HCT116 (cell line): ENCODE results near the gene TTLL5. TPM values are rescaled to one million over a fixed set of nuclear protein-coding genes. Genes with fewer than 3 reads are reported as not detected.

ENCODE experiments used
- ATAC-seq: fragments of 200-7000 bp; cut with Tn5 transposase; 2 replicates; pipeline ENCODE4 v1.9.1; 2020; ENCODE audit warnings: mild to moderate bottlenecking, moderate library complexity
- BruUV-seq: library from RNA; stranded (reverse); fragments of 400-500 nt; replicated peaks from 2 replicates; lab custom pipeline; 2021; lab: Mats Ljungman, UMichigan
- CTCF ChIA-PET: fragments of 300-600 bp; sonication (Branson Sonifier 250); formaldehyde crosslinking; loops from one replicate; lab custom pipeline; 2021; ENCODE audit warnings: antibody characterized with exemption; lab: Charles Lee
- POLR2A ChIA-PET: fragments of 300-600, 350-600 bp; sonication (Branson Sonifier 250); formaldehyde crosslinking; loops from one replicate; lab custom pipeline; 2021; ENCODE audit warnings: antibody characterized with exemption; lab: Charles Lee
- RAD21 ChIA-PET, 2 experiments: fragments of 300-600 bp; sonication (Branson Sonifier 250); formaldehyde crosslinking; loops; one replicate each; lab custom pipeline; 2023; ENCODE audit warnings: low total read pairs in 2 of 2; ENCODE audit not compliant: uncharacterized antibody in 2 of 2, unreplicated experiment in 2 of 2, low non-redundant PET in 1 of 2; lab: Charles Lee
- DNase-seq: peaks from one replicate; pipeline ENCODE4 v3.0.0-alpha.2; 2010; ENCODE audit warnings: low read depth, low spot score
- H2AFZ ChIP-seq: fragments of 200-600 bp; shearing (Covaris generic), sonication (generic); 2 replicates; pipeline ENCODE4 v1.6.1; 2017; ENCODE audit warnings: low read depth, mixed run types, mixed read lengths, antibody characterized with exemption, low read length; ENCODE audit not compliant: poor library complexity, severe bottlenecking
- H3K27ac ChIP-seq: 2 replicates; pipeline ENCODE4 v1.5.1; 2012; ENCODE audit warnings: low read depth, low read length
- H3K27me3 ChIP-seq: fragments of 200-600 bp; sonication (generic); 2 replicates; pipeline ENCODE4 v1.6.1; 2016; ENCODE audit warnings: mixed run types, low read length, mixed read lengths; ENCODE audit not compliant: insufficient read depth
- H3K36me3 ChIP-seq, 2 experiments: fragments of 200-500 bp in 1 of 2; fragments of 200-600 bp in 1 of 2; sonication (Bioruptor generic) in 1 of 2; sonication (generic) in 1 of 2; 2 replicates each; pipeline versions ENCODE4 v1.5.1 to v1.6.1; 2014 to 2016; ENCODE audit warnings: low read length in 2 of 2, inconsistent platforms in 1 of 2, mixed read lengths in 1 of 2, mixed run types in 1 of 2; ENCODE audit not compliant: insufficient read depth in 2 of 2, control insufficient read depth in 1 of 2
- H3K4me1 ChIP-seq, 2 experiments: fragments of 200-600 bp in 1 of 2; sonication (generic) in 1 of 2; 2 replicates each; pipeline versions ENCODE4 v1.5.1 to v1.6.1; 2012 to 2017; ENCODE audit warnings: low read length in 2 of 2, inconsistent platforms in 1 of 2, mild to moderate bottlenecking in 1 of 2, mixed read lengths in 1 of 2, mixed run types in 1 of 2, moderate library complexity in 1 of 2; ENCODE audit not compliant: insufficient read depth in 2 of 2, control insufficient read depth in 1 of 2
- H3K4me2 ChIP-seq: fragments of 200-600 bp; sonication (generic); 2 replicates; pipeline ENCODE4 v1.6.1; 2017; ENCODE audit warnings: mixed run types, low read length, mixed read lengths
- H3K4me3 ChIP-seq, 2 experiments: fragments of 200-600 bp in 1 of 2; sonication (generic) in 1 of 2; replicated peaks in 1 of 2; 2 replicates each; pipeline ENCODE4 v1.5.1; 2011 to 2016; ENCODE audit warnings: low read length in 2 of 2, control low read depth in 1 of 2, low read depth in 1 of 2, mild to moderate bottlenecking in 1 of 2, mixed read lengths in 1 of 2, mixed run types in 1 of 2
- H3K79me2 ChIP-seq: fragments of 200-600 bp; sonication (generic); 2 replicates; pipeline ENCODE4 v1.6.1; 2017; ENCODE audit warnings: mild to moderate bottlenecking, mixed run types, low read length, moderate library complexity, mixed read lengths; ENCODE audit not compliant: insufficient read depth
- H3K9ac ChIP-seq: fragments of 200-600 bp; sonication (generic); 2 replicates; pipeline ENCODE4 v1.6.1; 2016; ENCODE audit warnings: low read length, mixed read lengths
- H3K9me2 ChIP-seq: fragments of 200-600 bp; sonication (generic), shearing (Covaris generic); 2 replicates; pipeline ENCODE4 v1.6.1; 2017; ENCODE audit warnings: mixed run types, mild to moderate bottlenecking, moderate library complexity; ENCODE audit not compliant: insufficient read depth
- H3K9me3 ChIP-seq, 2 experiments: fragments of 200-500 bp in 1 of 2; fragments of 200-600 bp in 1 of 2; sonication (Bioruptor generic) in 1 of 2; sonication (generic) in 1 of 2; 2 replicates each; pipeline ENCODE4 v1.6.1; 2014 to 2017; ENCODE audit warnings: low read length in 2 of 2, mixed read lengths in 2 of 2, inconsistent platforms in 1 of 2, low read depth in 1 of 2, mild to moderate bottlenecking in 1 of 2, mixed run types in 1 of 2, moderate library complexity in 1 of 2; ENCODE audit not compliant: control insufficient read depth in 1 of 2, insufficient read depth in 1 of 2
- H4K20me1 ChIP-seq: fragments of 200-600 bp; sonication (generic), shearing (Covaris generic); 2 replicates; pipeline ENCODE4 v1.6.1; 2017; ENCODE audit warnings: mixed run types, mild to moderate bottlenecking, moderate library complexity; ENCODE audit not compliant: insufficient read depth
- ATF3 ChIP-seq: IDR thresholded peaks from 2 replicates; pipeline ENCODE4 v1.6.1; 2012
- EGR1 ChIP-seq: IDR thresholded peaks from 2 replicates; pipeline ENCODE4 v1.6.1; 2012; ENCODE audit warnings: low read depth
- ELF1 ChIP-seq: IDR thresholded peaks from 2 replicates; pipeline ENCODE4 v1.6.1; 2012; ENCODE audit warnings: low read depth, borderline replicate concordance
- EZH2 ChIP-seq: fragments of 200-600 bp; sonication (generic); IDR thresholded peaks from 2 replicates; pipeline ENCODE4 v1.6.1; 2017; ENCODE audit warnings: antibody characterized with exemption, mixed run types
- EZH2phosphoT487 ChIP-seq: fragments of 200-600 bp; IDR thresholded peaks from 2 replicates; pipeline ENCODE4 v1.6.1; 2018; ENCODE audit warnings: antibody characterized with exemption, borderline replicate concordance
- MAX ChIP-seq: IDR thresholded peaks from 2 replicates; pipeline ENCODE4 v1.6.1; 2012
- POLR2A ChIP-seq: IDR thresholded peaks from 2 replicates; pipeline ENCODE4 v1.7.0; 2011; ENCODE audit warnings: borderline replicate concordance; ENCODE audit not compliant: insufficient read depth, insufficient read length; ENCODE audit errors: extremely low read depth
- SRF ChIP-seq: IDR thresholded peaks from 2 replicates; pipeline ENCODE4 v1.6.1; 2012; ENCODE audit warnings: low read depth
- TCF7L2 ChIP-seq: IDR thresholded peaks from 2 replicates; pipeline ENCODE4 v1.7.0; 2011; ENCODE audit warnings: borderline replicate concordance, inconsistent platforms; ENCODE audit not compliant: insufficient read depth, insufficient read length; ENCODE audit errors: extremely low read depth
- ZFX ChIP-seq: fragments of 450-650 bp; IDR thresholded peaks from 2 replicates; pipeline ENCODE4 v1.6.1; 2017
- ZNF274 ChIP-seq: fragments of 200-500 bp; sonication (Bioruptor generic); IDR thresholded peaks from 2 replicates; pipeline ENCODE4 v1.6.1; 2014; ENCODE audit warnings: mild to moderate bottlenecking, low read depth, low read length, inconsistent platforms
- intact Hi-C: fragments of 100-400 bp; cut with micrococcal nuclease; formaldehyde crosslinking; loops from 2 replicates; pipeline ENCODE4 v1.10.0; 2022
- total RNA-seq: library from RNA; stranded (reverse); gene quantifications from one replicate; pipeline ENCODE4 v1.2.1, GENCODE V29; 2021; ENCODE audit not compliant: unreplicated experiment
- TF ChIP-seq, protein P1 (sequence below): IDR thresholded peaks from 2 replicates; pipeline ENCODE4 v1.6.1; 2011; ENCODE audit warnings: mild to moderate bottlenecking, low read length, moderate library complexity; ENCODE audit not compliant: insufficient replicate concordance; ENCODE audit errors: extremely low read depth
- TF ChIP-seq, protein P2 (sequence below), 3 experiments: fragments of 200-600 bp in 1 of 3; sonication (generic) in 1 of 3; IDR thresholded peaks in 2 of 3; conservative IDR thresholded peaks in 1 of 3; 2 replicates each; pipeline ENCODE4 v1.5.1; 2012 to 2017; ENCODE audit warnings: low read depth in 2 of 3, low read length in 2 of 3, antibody characterized with exemption in 1 of 3, borderline replicate concordance in 1 of 3, control low read depth in 1 of 3, mild to moderate bottlenecking in 1 of 3, mixed read lengths in 1 of 3, mixed run types in 1 of 3, moderate library complexity in 1 of 3; ENCODE audit not compliant: insufficient read depth in 1 of 3

TTLL5 gene
- total RNA-seq, 1 experiment from 2014 or later: 26.2 TPM

GRCh38 chr14:75987201-75987970, 326.3 kb downstream of the TTLL5 start:
- TF ChIP-seq MAX: no peak
- no peak for TF ChIP-seq EZH2
- TF ChIP-seq TCF7L2: no peak
- TF ChIP-seq ATF3: no peak
- no peak for TF ChIP-seq SRF
- TF ChIP-seq, protein P1, sequence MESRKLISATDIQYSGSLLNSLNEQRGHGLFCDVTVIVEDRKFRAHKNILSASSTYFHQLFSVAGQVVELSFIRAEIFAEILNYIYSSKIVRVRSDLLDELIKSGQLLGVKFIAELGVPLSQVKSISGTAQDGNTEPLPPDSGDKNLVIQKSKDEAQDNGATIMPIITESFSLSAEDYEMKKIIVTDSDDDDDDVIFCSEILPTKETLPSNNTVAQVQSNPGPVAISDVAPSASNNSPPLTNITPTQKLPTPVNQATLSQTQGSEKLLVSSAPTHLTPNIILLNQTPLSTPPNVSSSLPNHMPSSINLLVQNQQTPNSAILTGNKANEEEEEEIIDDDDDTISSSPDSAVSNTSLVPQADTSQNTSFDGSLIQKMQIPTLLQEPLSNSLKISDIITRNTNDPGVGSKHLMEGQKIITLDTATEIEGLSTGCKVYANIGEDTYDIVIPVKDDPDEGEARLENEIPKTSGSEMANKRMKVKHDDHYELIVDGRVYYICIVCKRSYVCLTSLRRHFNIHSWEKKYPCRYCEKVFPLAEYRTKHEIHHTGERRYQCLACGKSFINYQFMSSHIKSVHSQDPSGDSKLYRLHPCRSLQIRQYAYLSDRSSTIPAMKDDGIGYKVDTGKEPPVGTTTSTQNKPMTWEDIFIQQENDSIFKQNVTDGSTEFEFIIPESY: no peak
- TF ChIP-seq POLR2A: no peak
- no peak for TF ChIP-seq ZNF274
- no peak for TF ChIP-seq EGR1
- TF ChIP-seq, protein P2, sequence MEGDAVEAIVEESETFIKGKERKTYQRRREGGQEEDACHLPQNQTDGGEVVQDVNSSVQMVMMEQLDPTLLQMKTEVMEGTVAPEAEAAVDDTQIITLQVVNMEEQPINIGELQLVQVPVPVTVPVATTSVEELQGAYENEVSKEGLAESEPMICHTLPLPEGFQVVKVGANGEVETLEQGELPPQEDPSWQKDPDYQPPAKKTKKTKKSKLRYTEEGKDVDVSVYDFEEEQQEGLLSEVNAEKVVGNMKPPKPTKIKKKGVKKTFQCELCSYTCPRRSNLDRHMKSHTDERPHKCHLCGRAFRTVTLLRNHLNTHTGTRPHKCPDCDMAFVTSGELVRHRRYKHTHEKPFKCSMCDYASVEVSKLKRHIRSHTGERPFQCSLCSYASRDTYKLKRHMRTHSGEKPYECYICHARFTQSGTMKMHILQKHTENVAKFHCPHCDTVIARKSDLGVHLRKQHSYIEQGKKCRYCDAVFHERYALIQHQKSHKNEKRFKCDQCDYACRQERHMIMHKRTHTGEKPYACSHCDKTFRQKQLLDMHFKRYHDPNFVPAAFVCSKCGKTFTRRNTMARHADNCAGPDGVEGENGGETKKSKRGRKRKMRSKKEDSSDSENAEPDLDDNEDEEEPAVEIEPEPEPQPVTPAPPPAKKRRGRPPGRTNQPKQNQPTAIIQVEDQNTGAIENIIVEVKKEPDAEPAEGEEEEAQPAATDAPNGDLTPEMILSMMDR (IDR thresholded peaks at IDR 0.05 in 2 of 3, conservative IDR thresholded peaks at IDR 0.05 in 1 of 3; ENCODE audit: borderline replicate concordance in 1 of 3, insufficient read depth in 1 of 3, low read depth in 2 of 3, low read length in 2 of 3): no peak
- TF ChIP-seq ZFX: no peak
- no peak for TF ChIP-seq ELF1
- no peak for TF ChIP-seq EZH2phosphoT487
- ChIA-PET POLR2A (no interaction called here), CTCF (interaction anchor here (7.2 kb wide), 1 partner anchor 277 kb away, joined by 176 read pairs; no protein-coding TSS in a partner anchor), RAD21 (no interaction called here)
- intact Hi-C loops: loop anchor here (5.0 kb wide), 2 partner anchors 400 to 660 kb away; no protein-coding TSS in a partner anchor
- Histone ChIP-seq H3K27ac (no peak overlapping the region), H2AFZ (no peak overlapping the region), H3K27me3 (no peaks in the 10 kb centered on the region), H3K4me2 (no peak overlapping the region), H3K9me3 (no peaks in the 10 kb centered on the region), H3K9ac (no peak overlapping the region), H3K36me3 (peaks cover 0 to 5% of the 10 kb centered on the region in 2 experiments; a peak in 2 of 4 replicates), H3K4me3 (no peak overlapping the region), H3K9me2 (no peaks in the 10 kb centered on the region), H3K79me2 (0 out of 2 replicates have a peak, but pooled peaks cover 2% of the 10 kb centered on the region), H3K4me1 (peaks cover 7 to 16% of the 10 kb centered on the region in 2 experiments; a peak in 3 of 4 replicates), H4K20me1 (no peaks in the 10 kb centered on the region)
- DNase-seq (no peak), ATAC-seq (no peak)
- BruUV-seq: no TSS peak
